ENCODE results near the gene PRKAR1B. TPM values are rescaled to one million over a fixed set of nuclear protein-coding genes. Genes with fewer than 3 reads are reported as not detected.

Gene PRKAR1B
- total RNA-seq, 2 experiments from 2014 or later = 28.0 to 28.2 TPM

DNA sequence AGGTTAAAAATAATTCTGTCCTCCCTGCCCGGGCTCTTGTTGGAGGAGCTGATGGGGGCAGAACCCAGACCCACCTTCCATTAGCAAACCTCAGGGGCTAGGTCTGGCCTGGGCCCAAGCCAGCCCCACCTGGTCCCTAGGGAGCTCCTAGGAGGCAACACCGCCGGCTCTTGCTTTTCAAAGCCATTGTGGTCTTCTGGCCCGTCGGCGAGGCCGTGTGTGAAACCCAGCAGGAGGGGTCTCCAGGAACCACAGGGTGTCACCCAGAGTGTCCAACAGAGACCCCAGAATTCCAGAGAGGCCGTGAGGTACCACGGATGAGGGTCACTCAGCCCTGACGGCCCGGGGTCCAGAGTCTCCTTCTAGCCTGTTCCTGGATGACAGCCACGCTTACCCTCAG lies 190.8 kb downstream of the PRKAR1B start:
- no peaks in the 10 kb centered on the region for H3K36me3 Mint-ChIP-seq
- H3K27me3 Mint-ChIP-seq = peaks cover 3% of the 10 kb centered on the region
- CTCF ChIA-PET = no interaction called here
- H3K27ac Mint-ChIP-seq = no peak overlapping the region
- intact Hi-C loops (cut with micrococcal nuclease) = no loop called here
- peaks cover under 1% of the 10 kb centered on the region for H3K4me1 Mint-ChIP-seq (ENCODE audit: low read depth)
- no peak overlapping the region for H3K4me3 Mint-ChIP-seq
- no peak for DNase-seq
- POLR2A ChIA-PET = no interaction called here
- no peaks in the 10 kb centered on the region for H3K9me3 Mint-ChIP-seq

DNA sequence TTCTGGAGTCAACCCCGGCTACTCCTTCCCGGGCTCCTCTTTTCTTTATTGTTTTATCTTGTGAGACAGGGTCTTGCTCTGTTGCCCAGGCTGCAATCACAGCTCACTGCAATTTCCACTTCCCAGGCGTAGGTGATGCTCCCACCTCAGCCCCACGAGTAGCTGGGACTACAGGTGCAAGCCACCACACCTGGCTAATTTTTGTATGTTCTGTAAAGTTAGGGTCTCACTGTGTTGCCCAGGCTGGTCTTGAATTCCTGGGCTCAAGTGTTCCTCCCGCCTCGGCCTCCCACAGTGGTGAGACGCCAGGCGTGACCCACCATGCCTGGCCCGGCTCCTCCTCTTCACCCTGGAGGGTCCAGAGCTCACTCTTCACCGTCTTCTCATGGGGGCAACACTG lies 192.1 kb downstream of the PRKAR1B start:
- CTCF ChIA-PET = interaction anchor here (0.6 kb wide), 1 partner anchor 202 kb away, joined by 3 read pairs; no protein-coding TSS in a partner anchor
- no peaks in the 10 kb centered on the region for H3K9me3 Mint-ChIP-seq
- POLR2A ChIA-PET = no interaction called here
- H3K27ac Mint-ChIP-seq = no peak overlapping the region
- intact Hi-C loops (cut with micrococcal nuclease) = no loop called here
- H3K36me3 Mint-ChIP-seq = no peaks in the 10 kb centered on the region
- peaks cover 6% of the 10 kb centered on the region for H3K27me3 Mint-ChIP-seq
- no peak for DNase-seq
- peaks cover 2% of the 10 kb centered on the region for H3K4me1 Mint-ChIP-seq (ENCODE audit: low read depth)
- no peak overlapping the region for H3K4me3 Mint-ChIP-seq

DNA sequence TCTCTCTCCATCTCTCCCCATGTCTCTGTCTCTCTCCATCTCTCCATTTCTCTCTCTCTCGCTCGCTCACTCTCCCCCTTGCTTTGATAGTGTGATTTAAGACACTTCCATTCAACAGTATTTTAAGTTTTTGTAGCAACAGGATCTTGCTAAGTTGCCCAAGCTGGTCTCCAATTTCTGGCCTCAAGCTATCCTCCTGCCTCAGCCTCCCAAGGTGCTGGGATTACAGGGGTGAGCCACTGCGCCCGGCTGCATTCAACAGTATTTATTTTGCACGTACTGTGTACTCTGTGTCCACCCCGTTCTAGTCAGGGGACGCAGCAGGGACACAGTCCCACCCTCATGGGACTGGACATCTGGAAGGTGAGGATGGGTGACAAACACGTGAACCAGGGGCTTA lies 193.0 kb downstream of the PRKAR1B start:
- POLR2A ChIA-PET = no interaction called here
- H3K9me3 Mint-ChIP-seq = no peaks in the 10 kb centered on the region
- H3K27me3 Mint-ChIP-seq = peaks cover 6% of the 10 kb centered on the region
- H3K36me3 Mint-ChIP-seq = no peaks in the 10 kb centered on the region
- DNase-seq = no peak
- CTCF ChIA-PET = no interaction called here
- no peak overlapping the region for H3K27ac Mint-ChIP-seq
- intact Hi-C loops (cut with micrococcal nuclease) = no loop called here
- peaks cover 2% of the 10 kb centered on the region for H3K4me1 Mint-ChIP-seq (ENCODE audit: low read depth)
- no peak overlapping the region for H3K4me3 Mint-ChIP-seq

DNA sequence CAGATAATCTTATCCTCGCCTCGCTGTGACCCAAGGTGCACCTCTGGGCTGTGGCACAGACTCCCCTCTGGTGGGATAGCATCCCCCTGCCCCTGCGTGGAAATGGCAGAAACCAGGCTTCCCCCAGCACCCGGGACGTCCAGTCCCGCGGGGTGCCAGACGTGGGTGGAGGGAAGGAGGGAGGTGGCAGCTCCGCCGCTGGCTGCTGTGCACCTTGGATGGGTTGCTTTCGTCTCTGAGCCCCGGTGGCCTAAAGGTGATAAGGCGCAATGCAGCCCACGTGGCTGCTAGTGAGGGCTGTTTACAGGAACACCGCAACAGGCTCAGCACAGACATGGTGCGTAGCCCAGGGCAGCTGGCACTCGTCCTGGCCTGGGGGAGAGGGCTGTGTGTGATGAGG lies 193.8 kb downstream of the PRKAR1B start:
- no peak overlapping the region for H3K4me3 Mint-ChIP-seq
- ChIA-PET CTCF (no interaction called here), POLR2A (no interaction called here)
- no peak for DNase-seq
- peaks cover 6% of the 10 kb centered on the region for H3K27me3 Mint-ChIP-seq
- intact Hi-C loops (cut with micrococcal nuclease) = no loop called here
- no peaks in the 10 kb centered on the region for H3K36me3 Mint-ChIP-seq
- peaks cover 2% of the 10 kb centered on the region for H3K4me1 Mint-ChIP-seq (ENCODE audit: low read depth)
- no peaks in the 10 kb centered on the region for H3K9me3 Mint-ChIP-seq
- H3K27ac Mint-ChIP-seq = no peak overlapping the region

DNA sequence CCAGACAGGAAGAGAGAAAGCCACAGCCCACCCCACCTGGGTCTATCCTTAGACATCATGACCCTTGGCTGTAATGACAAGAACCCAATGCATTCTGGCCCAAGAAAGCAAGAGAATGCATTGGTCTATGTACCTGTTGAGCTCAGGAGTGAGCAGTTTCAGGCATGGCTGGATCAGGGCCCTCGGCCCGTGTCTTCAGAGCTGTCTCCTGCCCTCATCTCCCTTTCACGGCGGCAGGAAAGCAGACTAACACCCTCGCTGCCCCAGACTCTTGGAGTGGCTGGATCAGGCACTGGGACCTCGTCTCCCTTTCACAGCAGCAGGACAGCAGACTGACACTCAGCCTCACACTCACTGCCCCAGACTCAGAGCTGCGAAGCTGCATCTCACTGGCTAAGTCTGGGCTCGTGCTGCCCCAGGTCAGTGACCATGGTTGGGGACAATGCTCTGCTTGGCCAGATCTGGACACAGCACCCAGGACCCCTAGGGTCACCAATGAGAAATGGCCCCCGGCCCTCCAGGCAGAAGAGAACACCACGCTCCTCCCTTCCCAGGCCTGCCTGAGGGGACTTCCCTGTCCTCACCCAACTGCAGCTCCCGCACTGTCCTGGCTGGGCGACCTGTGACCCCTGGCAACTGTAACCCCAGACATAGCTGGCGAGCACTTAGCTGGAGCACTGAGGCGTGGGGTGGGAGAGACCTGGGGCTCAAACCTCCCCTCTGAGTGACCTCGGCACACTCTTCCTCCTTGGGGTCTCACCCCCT lies 194.5 kb downstream of the PRKAR1B start:
- H3K36me3 Mint-ChIP-seq = no peaks in the 10 kb centered on the region
- ChIA-PET CTCF (no interaction called here), POLR2A (no interaction called here)
- no peak overlapping the region for H3K4me3 Mint-ChIP-seq
- no peak for DNase-seq
- H3K27ac Mint-ChIP-seq = no peak overlapping the region
- no peaks in the 10 kb centered on the region for H3K9me3 Mint-ChIP-seq
- intact Hi-C loops (cut with micrococcal nuclease) = no loop called here
- peaks cover 2% of the 10 kb centered on the region for H3K4me1 Mint-ChIP-seq (ENCODE audit: low read depth)
- H3K27me3 Mint-ChIP-seq = peaks cover 6% of the 10 kb centered on the region

DNA sequence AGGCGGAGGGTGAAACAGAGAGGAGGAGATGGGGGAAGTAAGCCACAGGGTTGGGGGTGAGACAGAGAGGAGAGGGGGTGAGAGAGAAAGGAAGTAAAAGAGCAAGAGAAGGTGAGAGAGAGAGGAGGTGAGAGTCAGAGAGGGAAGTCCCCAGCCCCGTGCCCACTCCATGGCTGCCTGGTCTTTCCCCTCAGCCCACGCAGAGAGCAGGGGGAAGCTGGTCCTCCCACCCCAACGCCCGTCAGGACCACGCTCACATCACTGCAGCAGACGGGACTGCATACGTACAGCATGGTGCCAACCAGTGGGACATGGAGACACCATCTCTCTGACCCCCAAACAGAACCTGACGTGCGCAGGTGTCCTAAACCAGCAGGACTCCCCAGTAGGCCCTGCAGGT lies 195.3 kb downstream of the PRKAR1B start:
- Mint-ChIP-seq H3K27ac (no peak overlapping the region), H3K9me3 (no peaks in the 10 kb centered on the region), H3K4me3 (no peak overlapping the region), H3K27me3 (peaks cover 6% of the 10 kb centered on the region), H3K36me3 (no peaks in the 10 kb centered on the region), H3K4me1 (ENCODE audit: low read depth) (peaks cover 2% of the 10 kb centered on the region)
- no peak for DNase-seq
- ChIA-PET CTCF (no interaction called here), POLR2A (no interaction called here)
- intact Hi-C loops (cut with micrococcal nuclease) = no loop called here

DNA sequence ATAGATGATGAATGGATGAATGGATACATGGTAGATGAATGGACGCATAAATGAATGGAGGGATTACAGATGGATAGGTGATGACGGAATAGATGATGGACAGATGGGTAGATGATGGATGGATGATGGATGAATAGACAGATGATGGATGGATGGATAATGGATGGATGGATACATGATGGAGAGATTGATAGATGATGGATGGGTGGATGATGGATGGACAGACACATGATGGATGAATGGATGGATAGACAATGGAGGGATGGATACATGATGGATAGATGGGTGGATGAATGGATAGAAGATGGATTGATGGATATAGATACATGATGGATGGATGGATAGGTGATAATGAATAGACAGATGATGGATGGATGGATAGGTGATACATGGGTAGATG lies 198.6 kb downstream of the PRKAR1B start:
- H3K9me3 Mint-ChIP-seq = no peaks in the 10 kb centered on the region
- H3K4me1 Mint-ChIP-seq (ENCODE audit: low read depth) = peaks cover 2% of the 10 kb centered on the region
- no peak for DNase-seq
- CTCF ChIA-PET = no interaction called here
- H3K27ac Mint-ChIP-seq = no peak overlapping the region
- H3K27me3 Mint-ChIP-seq = peaks cover 19% of the 10 kb centered on the region
- POLR2A ChIA-PET = no interaction called here
- H3K4me3 Mint-ChIP-seq = no peak overlapping the region
- no peaks in the 10 kb centered on the region for H3K36me3 Mint-ChIP-seq
- intact Hi-C loops (cut with micrococcal nuclease) = no loop called here

DNA sequence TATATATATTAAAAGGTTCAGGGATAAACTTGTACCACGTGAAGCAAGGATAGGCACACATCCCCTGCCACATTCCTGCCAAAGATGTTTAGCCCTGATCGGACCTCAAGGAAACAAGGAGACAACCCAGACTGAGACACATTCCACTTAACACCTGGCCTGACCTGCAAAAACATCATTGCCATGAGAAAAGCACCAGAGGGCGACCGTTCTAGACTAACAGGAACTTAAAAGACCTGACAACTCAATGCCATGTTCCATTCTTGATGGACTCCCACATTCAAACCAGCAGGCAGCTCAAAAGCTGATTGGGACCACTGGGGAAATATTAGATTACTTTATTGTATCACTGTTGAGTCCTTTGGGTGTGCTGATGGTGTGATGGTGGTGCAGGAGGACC lies 199.4 kb downstream of the PRKAR1B start:
- intact Hi-C loops (cut with micrococcal nuclease) = no loop called here
- Mint-ChIP-seq H3K36me3 (no peaks in the 10 kb centered on the region), H3K4me1 (ENCODE audit: low read depth) (peaks cover 2% of the 10 kb centered on the region), H3K27me3 (peaks cover 20% of the 10 kb centered on the region), H3K9me3 (no peaks in the 10 kb centered on the region), H3K27ac (no peak overlapping the region), H3K4me3 (no peak overlapping the region)
- no peak for DNase-seq
- ChIA-PET POLR2A (no interaction called here), CTCF (no interaction called here)

DNA sequence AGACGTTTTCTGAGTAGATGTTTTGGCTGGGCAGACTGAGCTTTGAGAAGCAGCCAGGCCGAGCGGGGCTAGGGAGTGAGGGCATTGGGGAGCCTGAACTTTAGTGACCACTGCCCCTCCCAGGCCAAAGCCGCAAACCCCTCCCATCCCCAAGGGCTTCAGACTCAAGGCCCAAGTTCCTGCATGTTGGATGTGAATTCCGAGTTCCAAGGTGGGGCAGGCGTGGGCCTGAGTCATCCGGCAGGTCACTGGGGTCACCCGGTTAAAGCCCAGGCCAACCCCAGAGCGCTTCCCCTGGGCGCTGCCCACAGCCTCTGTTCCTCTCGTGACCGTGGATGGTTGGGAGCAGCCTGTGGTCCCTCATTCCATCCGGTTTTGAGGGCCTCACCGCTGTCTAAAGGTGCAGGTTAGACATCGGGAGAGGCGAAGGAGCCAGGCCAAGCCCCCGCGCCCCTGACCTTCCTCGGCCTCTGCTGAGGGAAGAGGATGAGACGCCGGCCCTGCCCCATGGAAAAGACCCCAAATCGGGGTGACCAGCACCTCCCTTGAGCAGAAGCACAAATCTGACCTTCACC lies 200.5 kb downstream of the PRKAR1B start:
- POLR2A ChIA-PET = no interaction called here
- Mint-ChIP-seq H3K9me3 (no peaks in the 10 kb centered on the region), H3K36me3 (no peaks in the 10 kb centered on the region), H3K27ac (no peak overlapping the region), H3K4me3 (no peak overlapping the region), H3K4me1 (ENCODE audit: low read depth) (peaks cover 2% of the 10 kb centered on the region), H3K27me3 (peaks cover 21% of the 10 kb centered on the region)
- CTCF ChIA-PET = no interaction called here
- intact Hi-C loops (cut with micrococcal nuclease) = no loop called here
- DNase-seq = no peak

DNA sequence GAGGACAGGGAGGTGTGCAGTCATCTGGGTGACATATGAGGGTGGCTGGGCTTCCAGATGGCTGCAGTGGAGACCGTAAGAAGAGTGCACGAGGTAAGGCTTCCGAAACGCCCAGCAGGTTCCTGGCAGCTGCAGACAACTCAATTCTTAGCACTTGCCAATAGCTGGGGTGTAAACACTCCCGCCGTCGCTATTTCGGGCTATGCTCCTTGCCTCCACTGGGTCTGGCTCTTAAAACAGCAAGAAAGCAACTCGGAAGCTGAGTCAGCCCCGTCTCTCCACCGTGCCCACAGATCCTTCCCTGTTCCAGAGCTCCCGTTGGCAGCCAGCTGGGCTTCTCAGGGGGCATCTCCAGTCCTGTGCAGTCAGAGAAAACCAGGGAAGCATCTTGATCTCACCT lies 201.3 kb downstream of the PRKAR1B start:
- no peak for DNase-seq
- no peak overlapping the region for H3K27ac Mint-ChIP-seq
- ChIA-PET POLR2A (no interaction called here), CTCF (no interaction called here)
- peaks cover 29% of the 10 kb centered on the region for H3K27me3 Mint-ChIP-seq
- H3K4me1 Mint-ChIP-seq (ENCODE audit: low read depth) = peaks cover 4% of the 10 kb centered on the region
- intact Hi-C loops (cut with micrococcal nuclease) = no loop called here
- H3K4me3 Mint-ChIP-seq = no peak overlapping the region
- no peaks in the 10 kb centered on the region for H3K9me3 Mint-ChIP-seq
- H3K36me3 Mint-ChIP-seq = no peaks in the 10 kb centered on the region

DNA sequence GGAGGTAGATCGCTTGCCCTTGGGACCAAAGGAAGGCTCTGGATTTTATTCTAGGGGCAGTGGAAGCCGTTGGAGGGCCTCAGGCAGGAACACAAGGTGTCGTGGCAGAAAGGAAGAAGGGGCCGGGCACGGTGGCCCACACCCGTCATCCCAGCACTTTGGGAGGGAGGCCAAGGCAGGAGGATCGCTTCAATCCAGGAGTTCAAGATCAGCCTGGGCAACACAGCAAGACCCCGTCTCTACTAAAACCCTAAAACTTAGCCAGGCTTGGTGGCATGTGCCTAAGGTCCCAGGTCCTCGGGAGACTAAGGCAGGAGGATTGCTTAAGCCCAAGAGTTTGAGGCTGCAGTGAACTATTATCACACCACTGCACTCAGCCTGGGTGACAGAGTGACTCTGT lies 202.3 kb downstream of the PRKAR1B start:
- no peak for DNase-seq
- intact Hi-C loops (cut with micrococcal nuclease) = loop anchor here (5.0 kb wide), 1 partner anchor 203 kb away; the partner anchor contains the start of genes DNAAF5 and PRKAR1B
- Mint-ChIP-seq H3K27me3 (peaks cover 26% of the 10 kb centered on the region), H3K4me3 (no peak overlapping the region), H3K27ac (no peak overlapping the region), H3K4me1 (ENCODE audit: low read depth) (peaks cover 4% of the 10 kb centered on the region), H3K36me3 (no peaks in the 10 kb centered on the region), H3K9me3 (no peaks in the 10 kb centered on the region)
- ChIA-PET POLR2A (no interaction called here), CTCF (no interaction called here)

DNA sequence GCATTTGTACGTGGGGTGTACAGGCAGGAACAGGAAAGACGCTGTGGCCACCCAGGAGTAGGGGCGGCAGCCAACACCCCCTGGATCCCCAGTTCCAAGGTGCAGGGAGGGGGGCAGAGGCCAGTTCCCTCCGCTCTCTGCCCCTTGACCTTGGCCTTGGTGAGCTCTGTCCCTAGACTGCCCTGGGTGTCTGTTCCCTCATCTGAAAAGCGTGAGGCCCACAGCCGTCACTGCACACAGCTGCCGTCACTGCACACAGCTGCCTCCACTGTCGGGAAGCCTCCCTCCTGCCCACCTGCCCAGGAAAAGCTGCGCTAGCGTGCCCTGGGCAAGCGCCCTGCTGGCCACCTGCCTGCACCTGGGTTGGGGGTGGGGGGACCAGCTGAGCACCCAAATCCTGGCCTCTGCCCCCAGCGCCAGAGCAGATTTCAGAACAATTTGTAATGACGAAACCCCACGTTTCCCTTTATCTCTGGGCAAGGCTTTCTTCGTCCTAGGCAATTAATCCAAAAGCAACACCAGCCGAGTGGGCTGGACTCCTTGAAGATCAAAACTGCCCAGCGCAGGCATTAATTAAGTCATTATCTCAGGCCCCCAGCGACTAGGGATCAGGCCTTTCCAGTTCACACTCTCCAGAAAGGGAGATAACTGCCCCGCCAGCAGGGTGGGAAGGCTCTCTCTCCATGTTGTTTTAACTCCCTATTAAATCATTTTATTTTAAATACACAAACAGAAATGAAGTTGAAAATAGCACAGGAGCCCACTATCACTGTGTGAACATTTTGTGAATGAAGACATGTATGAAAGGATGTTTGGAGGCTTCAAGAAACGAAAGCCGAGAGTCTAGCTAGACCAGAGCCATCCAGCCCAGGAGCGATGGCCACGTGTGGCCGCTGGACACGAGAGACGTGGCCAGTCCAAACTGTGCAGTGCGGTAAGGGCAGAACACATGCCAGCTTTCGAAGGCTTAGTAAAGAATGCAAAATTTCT lies 203.4 kb downstream of the PRKAR1B start:
- no peak overlapping the region for H3K4me3 Mint-ChIP-seq
- DNase-seq = no peak
- intact Hi-C loops (cut with micrococcal nuclease) = loop anchor here (5.0 kb wide), 1 partner anchor 204 kb away; the partner anchor contains the start of genes DNAAF5 and PRKAR1B
- POLR2A ChIA-PET = no interaction called here
- H3K36me3 Mint-ChIP-seq = no peaks in the 10 kb centered on the region
- H3K27me3 Mint-ChIP-seq = peaks cover 27% of the 10 kb centered on the region
- CTCF ChIA-PET = no interaction called here
- H3K9me3 Mint-ChIP-seq = no peaks in the 10 kb centered on the region
- H3K4me1 Mint-ChIP-seq (ENCODE audit: low read depth) = peaks cover 5% of the 10 kb centered on the region
- H3K27ac Mint-ChIP-seq = no peak overlapping the region
